NCI-H187 treated with DMSO at 0.1 percent for 48 hours (cell line): ENCODE results near the gene MAZ.
"Not testable (repeated sequence)": the region's sequence is repeated elsewhere in the genome, so short reads cannot be mapped to it uniquely, and the experiment has no call there.

Experiments used
- DNase-seq: peaks from one replicate; lab custom pipeline; 2025; lab: John Stamatoyannopoulos, UW

The MAZ gene

DNA sequence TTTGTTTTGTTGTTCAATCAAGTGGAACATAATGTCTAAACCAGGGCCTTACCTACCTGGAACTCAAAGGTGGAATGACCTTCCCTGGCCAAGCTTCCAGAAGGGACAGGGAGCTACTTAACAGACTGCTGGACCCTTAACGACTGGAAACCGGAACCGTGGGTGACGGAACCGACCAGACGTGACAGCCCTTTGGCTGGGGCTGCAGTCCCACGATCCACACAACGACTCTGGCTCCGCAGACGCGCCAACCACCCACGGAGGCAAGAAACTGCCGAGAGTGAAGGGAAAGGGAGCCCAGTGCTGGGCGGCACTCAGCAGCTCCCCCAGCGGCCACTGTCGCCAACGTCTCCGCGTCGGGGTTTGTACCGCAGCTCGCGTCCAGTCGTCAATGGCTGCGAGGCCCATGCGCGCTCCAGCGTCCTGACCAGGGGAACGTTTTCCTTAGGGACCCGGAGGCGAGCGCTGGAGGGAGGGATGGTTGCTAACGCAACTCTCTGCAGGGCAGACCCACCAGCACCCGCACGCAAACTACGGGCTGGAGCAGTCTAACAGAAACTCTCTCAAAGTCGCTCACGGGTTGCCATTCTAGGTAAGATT lies 21.3 kb upstream of the MAZ start:
- DNase-seq: no peak

DNA sequence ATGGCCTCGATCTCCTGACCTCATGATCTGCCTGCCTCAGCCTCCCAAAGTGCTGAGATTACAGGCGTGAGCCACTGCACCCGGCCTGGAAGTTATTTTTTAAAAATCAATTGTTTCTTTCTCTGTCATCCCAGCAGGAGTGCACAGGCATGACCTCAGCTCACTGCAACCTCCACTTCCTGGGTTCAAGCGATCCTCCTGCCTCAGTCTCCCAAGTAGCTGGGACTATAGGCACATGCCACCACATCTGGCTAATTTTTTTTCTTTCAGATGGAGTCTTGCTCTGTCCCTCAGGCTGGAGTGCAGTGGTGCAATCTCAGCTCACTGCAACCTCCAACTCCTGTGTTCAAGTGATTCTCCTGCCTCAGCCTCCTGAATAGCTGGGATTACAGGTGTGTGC lies 19.2 kb upstream of the MAZ start:
- not testable (repeated sequence) for DNase-seq

DNA sequence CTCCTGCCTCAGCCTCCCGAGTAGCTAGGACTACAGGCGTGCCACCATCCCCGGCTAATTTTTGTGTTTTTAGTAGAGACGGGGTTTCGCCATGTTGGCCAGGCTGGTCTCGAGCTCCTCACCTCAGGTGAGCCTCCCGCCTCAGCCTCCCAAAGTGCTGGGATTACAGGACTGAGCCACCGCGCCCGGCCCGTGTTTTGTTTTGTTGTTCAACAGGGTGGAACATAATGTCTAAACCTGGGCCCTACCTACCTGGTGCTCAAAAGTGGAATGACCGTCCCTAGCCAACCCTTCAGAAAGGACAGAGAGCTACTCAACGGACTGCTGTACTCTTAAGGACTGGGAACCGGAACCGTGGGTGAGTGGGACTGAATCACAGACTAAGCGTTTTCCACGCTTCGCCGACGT lies 16.6 kb upstream of the MAZ start:
- no peak for DNase-seq

DNA sequence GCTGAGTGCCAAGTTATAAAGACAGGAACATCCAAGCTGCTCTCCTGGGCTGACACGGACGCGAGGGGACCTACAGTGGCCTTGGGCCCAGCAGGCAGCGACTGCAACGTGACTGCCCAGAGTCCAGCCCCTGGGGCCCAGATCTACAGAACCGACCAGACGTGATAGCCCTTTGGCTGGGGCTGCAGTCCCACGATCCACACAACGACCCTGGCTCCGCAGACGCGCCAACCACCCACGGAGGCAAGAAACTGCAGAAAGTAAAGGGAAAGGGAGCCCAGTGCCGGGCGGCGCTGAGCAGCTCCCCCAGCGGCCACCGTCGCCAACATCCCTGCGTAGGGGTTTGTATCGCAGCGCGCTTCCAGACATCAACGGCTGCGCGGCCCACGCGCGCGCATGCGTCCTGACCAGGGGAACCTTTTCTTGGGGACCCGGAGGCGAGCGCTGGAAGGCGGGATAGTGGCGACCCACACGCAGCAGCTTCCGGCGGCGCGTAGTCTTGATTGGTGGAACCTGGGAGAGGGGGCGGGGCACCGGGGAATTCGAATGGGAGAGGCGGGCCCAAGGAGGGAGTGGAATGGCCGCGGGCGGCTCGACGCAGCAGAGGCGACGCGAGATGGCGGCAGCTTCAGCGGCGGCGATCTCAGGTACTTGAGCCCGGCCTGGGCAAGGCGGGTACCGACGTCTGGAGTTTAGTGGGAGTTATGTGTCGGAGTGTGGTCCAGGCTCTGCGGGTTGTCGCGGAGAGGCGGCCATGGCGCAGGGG lies 16.0 kb upstream of the MAZ start, which contains the start of gene KIF22:
Gene KIF22, plus strand, starts transcription at position 569 of the 766 bp plus-strand sequence. Its CDS starts 9 bp downstream, at position 578.
- peak; percentile 59 for DNase-seq

DNA sequence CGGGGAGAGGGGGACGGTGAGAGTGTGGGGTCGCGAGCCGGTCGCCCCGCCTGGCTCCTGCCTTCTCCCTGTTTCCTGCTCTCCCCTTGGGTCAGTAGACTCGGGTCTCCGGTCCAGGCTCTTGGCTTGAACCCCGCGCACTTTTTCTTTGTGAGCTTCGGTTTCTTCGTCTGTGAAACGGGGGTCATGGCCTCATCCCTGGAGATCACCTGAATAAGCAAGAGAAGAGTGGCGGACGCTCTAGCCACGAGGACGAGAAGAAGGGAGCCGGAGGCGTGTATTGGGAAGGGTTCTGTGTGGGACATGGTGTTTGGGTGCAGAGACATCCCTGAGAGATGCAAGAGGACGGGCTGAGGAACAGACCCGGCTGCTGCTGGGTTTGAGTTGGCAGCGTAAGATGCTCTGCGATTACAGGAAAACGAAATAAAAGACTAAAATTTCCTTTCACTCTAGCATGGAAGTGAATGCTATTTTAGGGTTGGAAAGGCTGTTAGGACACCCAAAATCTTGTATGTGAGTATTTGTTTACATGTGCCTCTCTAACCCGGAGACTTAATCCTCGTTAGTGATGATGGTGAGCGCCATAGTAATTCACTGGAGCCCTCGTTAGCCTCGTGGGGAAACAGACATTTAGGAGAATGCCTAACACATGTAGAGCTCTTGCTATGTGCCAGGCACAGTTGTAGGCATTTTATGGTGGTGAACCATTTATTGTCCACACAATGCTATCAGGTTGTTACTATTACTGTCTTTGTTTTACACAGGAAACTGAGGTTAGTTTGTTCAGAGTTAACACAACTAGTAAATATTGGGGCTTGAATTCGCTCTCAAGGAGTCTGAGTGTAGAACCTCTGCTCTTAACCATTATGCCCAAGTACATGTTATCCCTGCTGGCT lies 15.1 kb upstream of the MAZ start:
- no peak for DNase-seq

DNA sequence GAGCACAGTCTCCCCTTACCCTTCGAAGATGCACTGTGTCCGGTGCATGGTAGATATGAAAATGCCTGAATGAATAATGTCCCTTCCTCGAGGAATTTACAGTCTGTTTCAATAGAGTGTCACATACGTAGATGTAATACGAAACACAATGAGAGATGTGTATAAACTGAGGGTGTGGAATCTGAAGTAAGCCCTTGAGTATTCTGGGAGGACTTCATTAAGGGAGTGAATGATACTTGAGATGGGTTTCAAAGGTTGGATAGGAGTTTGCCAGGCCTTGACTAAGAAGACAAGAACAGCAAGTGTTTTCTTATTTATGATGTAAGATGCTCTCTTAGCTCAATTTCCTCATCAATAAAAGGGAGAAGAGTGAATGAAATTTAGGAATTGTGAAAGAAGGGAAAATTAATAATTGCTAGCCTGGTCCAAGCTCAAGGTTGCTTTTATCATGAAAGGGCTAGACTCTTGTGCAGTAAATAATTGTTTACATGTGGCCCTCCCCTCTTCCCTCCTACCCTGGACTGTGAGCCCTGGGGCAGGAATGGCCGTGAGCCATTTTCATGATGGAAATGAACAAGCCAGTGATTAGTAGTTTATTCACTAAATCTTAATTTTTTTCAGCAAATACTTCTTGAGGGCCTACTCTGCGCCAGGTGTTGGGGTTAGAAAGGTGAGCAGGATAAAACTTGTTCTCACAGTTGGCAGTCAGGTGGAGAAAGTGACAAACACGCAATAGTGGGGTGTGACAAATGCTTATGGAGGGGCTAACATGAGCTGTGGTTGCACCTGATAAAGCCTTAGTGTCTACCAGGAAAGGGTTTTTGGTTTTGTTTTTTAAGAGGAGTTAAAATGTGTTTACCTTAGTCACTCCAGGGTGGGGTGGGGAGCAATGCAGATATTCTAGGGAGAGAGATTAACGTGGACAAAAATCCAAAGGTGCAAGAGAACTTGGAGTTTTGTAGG lies 14.2 kb upstream of the MAZ start:
- no peak for DNase-seq

DNA sequence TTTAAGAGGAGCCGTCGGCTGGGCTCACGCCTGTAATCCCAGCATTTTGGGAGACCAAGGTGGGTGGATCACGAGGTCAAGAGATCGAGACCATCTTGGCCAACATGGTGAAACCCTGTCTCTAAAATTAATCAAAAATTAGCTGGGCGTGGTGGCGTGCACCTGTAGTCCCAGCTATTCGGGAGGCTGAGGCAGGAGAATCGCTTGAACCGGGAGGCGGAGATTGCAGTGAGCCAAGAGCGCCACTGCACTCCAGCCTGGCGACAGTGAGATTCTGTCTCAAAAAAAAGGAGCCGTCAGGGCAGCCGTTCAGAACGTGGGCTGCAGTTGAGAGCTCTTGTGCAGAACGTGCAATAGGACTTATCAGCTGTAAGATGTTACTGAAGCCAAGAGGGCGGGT lies 13.2 kb upstream of the MAZ start:
- not testable (repeated sequence) for DNase-seq

DNA sequence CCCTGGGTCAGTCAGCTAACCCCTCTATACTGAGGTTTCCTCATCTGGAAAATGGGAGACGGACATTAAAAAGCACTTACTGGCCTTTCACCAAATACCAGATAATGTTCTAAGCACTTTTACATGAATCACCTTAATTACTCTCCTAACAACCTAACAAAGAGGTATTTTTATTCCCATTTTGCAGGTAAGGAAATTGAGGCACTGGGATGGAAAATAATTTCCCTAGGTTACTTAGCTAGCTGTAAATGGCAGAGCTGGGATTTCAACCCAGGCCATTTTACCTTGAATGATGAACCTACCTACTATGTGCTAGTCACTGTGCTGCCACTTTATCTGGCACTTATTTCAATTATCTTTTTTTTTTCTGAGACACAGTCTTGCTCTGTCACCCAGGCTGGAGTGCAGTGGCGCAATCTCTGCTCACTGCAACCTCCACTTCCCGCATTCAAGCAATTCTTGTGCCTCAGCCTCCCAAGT lies 12.1 kb upstream of the MAZ start:
- DNase-seq: no peak

DNA sequence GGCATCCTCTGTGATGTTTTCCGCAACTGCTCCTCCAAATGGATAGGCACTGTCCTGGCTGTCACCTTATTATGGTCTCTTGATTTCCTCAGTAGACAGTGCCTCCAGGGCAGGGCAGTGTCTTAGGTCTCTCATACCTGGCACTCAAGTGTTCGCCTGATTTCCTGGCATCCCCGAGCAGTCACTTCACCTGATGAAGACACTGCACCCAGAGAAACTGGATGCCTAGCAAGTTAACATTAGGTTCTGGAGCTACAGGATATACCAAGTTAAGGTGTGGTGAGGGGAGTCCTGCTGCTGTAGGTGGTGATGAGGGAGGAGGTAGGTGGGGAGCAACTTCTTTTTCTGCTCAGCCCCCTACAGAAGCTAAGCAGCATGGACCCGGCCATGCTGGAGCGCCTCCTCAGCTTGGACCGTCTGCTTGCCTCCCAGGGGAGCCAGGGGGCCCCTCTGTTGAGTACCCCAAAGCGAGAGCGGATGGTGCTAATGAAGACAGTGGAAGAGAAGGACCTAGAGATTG lies 3.9 kb upstream of the MAZ start:
- no peak for DNase-seq

DNA sequence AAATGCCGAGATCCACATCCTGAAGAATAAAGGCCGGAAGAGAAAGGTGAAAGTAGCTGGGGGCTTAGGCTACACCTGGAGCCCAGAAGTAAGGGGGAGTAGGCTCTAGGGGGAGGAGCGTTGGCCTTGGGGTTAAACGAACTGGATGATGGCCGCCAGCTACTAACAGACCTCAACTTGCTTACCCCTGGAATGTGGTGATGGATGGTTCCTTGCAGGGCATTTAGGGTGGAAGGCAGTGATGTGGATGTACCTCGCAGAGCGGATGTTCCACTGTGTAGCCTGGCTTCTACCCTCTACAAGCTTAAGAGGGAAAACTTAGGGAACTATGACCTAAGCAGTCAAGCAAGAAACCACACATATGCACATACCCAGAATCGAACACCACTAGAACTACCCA lies 2.3 kb upstream of the MAZ start:
- no peak for DNase-seq

DNA sequence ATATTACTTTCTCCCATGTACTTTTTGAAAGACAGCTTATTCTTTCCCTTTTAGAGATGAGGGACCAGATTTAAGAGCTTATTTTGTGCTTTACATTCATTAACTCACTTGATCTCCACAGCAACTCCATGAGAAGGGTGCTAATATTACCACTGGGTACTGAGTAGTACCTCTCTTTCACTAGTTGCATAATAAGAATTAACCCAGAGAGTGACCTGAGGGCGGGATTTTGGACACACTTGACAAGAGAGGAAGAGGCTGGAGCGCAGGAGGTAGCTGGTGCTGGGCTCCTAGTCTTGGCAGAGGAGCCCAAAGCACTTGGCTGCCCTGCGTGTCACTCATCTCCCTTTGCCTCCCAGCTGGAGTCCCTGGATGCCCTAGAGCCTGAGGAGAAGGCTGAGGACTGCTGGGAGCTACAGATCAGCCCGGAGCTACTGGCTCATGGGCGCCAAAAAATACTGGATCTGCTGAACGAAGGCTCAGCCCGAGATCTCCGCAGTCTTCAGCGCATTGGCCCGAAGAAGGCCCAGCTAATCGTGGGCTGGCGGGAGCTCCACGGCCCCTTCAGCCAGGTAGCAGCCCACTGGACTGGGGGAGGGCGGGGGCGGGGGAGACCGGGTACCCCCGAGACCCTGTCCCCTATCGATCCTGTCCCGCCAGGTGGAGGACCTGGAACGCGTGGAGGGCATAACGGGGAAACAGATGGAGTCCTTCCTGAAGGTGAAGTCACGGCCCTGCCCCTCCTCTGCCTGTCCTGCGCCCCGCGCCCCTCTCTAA lies 1.7 kb upstream of the MAZ start:
- no peak for DNase-seq

DNA sequence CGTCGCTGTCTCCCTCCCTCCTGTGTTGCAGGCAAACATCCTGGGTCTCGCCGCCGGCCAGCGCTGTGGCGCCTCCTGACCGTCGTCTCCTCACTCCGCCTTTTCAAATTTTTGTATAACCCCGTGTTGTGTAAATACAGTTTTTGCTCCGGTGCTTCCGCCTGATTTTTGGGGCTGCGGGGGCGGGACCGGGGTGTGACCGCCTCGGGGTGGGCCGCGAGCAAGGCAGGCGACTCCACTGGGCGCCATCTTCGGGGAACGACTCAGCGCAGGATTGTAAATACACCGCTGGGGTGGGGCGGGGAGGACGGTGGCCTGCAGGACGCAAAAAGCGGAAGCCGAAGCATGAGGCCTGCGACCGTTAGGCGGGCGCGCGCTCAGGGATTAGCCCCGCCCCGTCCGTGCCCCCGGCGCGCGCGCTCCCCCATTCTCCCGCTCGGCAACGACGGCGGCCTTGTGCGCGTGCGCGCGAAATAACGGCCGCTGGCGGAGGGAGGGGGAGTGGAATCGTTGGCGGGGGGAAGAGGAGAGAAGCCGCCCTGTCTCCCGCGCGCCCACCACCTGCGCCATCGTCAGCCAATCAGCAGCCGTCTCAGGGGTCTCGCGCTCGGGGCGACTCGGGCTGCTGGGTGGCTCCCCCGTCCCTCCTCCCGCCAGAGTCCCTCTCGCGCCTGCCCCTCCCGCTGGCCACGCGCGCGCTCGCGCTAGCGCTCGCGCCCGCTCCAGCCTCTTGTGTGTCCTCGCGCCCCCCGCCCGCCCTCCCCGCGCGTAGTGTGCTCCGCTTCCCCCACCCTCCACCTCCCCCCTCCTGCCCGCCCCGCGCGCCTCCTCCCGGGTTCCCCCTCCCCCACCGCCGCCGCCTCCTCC lies 864 bp upstream of the MAZ start:
- DNase-seq: no peak

DNA sequence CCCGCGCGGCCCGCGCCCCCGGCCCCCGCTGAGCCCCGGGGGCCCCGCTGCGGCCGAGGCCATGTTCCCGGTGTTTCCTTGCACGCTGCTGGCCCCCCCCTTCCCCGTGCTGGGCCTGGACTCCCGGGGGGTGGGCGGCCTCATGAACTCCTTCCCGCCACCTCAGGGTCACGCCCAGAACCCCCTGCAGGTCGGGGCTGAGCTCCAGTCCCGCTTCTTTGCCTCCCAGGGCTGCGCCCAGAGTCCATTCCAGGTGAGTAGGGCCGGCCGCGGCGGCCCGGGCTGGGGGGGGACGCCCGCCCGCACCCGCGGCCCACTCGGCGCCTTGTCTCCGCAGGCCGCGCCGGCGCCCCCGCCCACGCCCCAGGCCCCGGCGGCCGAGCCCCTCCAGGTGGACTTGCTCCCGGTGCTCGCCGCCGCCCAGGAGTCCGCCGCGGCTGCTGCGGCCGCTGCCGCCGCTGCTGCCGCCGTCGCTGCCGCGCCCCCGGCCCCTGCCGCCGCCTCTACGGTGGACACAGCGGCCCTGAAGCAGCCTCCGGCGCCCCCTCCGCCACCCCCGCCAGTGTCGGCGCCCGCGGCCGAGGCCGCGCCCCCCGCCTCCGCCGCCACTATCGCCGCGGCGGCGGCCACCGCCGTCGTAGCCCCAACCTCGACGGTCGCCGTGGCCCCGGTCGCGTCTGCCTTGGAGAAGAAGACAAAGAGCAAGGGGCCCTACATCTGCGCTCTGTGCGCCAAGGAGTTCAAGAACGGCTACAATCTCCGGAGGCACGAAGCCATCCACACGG lies 504 bp downstream of the MAZ start:
- DNase-seq: no peak

DNA sequence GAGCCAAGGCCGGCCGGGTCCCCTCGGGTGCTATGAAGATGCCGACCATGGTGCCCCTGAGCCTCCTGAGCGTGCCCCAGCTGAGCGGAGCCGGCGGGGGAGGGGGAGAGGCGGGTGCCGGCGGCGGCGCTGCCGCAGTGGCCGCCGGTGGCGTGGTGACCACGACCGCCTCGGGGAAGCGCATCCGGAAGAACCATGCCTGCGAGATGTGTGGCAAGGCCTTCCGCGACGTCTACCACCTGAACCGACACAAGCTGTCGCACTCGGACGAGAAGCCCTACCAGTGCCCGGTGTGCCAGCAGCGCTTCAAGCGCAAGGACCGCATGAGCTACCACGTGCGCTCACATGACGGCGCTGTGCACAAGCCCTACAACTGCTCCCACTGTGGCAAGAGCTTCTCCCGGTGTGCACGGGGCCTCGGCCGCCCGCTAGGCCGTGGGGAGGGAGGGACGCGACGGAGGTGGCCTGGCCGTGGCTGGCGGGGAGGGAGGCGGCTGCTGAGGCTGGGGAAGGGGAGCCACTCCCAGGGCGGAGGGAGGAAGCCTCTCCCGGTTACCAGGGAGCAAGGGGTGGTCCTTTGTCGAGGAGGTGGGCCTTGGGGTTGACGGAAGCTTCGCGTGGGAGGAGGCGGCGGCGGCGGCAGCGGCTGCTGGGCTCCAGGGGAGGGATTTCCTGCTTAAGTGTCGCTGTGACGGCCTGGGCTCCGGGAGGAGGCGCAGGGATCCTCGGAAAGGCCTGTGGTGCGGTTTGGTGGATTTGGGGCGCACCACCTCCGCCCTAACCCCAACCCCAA lies 1.3 kb downstream of the MAZ start:
- DNase-seq: no peak

DNA sequence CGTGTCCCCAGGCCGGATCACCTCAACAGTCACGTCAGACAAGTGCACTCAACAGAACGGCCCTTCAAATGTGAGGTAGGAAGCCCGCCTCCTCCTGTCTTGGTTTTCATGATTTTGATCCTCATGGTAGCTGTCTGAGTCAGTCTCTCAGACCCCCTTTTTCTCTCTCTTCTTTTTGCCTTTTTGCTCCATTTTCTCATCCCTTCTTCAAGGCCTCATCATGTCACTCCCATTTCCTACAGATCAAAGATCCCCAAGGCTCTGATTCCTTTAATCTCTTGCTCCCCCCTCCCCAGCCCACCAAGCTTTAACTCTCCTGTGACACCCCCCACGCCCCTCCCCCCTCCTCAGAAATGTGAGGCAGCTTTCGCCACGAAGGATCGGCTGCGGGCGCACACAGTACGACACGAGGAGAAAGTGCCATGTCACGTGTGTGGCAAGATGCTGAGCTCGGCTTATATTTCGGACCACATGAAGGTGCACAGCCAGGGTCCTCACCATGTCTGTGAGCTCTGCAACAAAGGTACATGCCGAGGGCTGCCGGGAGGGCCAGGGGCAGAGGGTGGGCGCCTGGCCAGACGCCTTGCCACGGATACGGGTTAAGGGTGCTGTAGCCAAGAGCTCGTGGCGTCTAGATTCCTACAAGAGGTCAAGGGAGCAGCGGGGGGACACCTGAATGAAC lies 2.0 kb downstream of the MAZ start:
- no peak for DNase-seq

DNA sequence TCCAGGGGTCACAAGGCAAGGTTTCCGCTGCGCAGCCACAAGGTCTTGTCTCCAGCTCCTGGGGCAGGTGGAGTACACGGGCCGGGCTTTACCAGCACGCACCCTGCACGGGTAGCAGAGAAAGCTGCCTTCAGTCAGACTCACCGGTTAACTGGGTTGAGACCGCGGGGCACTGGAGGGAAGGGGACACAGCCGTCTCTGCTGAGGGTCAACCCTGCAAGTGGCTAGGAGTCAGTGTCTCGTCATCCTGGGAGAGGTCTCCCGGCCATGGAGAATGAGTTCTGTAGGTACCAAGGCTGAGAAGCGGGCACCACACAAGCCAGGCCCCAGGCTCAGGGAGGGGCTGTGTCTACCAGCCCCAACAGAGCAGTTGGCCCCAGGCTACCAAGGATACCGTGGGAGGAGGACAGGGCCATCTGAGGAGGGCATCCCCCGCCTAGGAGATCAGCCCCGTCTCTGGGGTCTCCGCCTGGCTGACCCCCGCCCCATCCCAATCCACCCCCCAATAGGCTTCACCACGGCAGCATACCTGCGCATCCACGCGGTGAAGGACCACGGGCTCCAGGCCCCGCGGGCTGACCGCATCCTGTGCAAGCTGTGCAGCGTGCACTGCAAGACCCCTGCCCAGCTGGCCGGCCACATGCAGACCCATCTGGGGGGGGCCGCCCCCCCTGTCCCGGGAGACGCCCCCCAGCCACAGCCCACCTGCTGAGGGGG lies 2.9 kb downstream of the MAZ start:
- no peak for DNase-seq
